Activated CD8-positive, alpha-beta memory T cell treated with anti-CD3 and anti-CD28 coated beads for 24 hours (primary cell): ENCODE results near the gene UCKL1.
"Not testable (repeated sequence)": the region's sequence is repeated elsewhere in the genome, so short reads cannot be mapped to it uniquely, and the experiment has no call there.

Experiments used
- DNase-seq: peaks from one replicate; pipeline ENCODE4 v3.0.0-alpha.2; 2020

The UCKL1 gene

GRCh38 chr20:63917811-63918210, 38.4 kb downstream of the UCKL1 start:
- DNase-seq = no peak

GRCh38 chr20:63916371-63916939, 39.8 kb downstream of the UCKL1 start:
- DNase-seq = not testable (repeated sequence)

GRCh38 chr20:63915471-63915870, 40.7 kb downstream of the UCKL1 start:
- DNase-seq = no peak

- no peak for DNase-seq
These were observed 42.4 kb downstream of the UCKL1 start for GRCh38 chr20:63913768-63914167.

- DNase-seq = no peak
These were observed 45.0 kb downstream of the UCKL1 start for GRCh38 chr20:63911176-63911575.

- DNase-seq = no peak
These were observed 48.1 kb downstream of the UCKL1 start for GRCh38 chr20:63908008-63908682.

- DNase-seq = no peak
These were observed 52.2 kb downstream of the UCKL1 start for GRCh38 chr20:63903796-63904561.

- DNase-seq = no peak
These were observed 55.8 kb downstream of the UCKL1 start for GRCh38 chr20:63900413-63900812.

- DNase-seq = no peak
These were observed 57.2 kb downstream of the UCKL1 start for GRCh38 chr20:63898882-63899558.

- DNase-seq = no peak
These were observed 58.1 kb downstream of the UCKL1 start for GRCh38 chr20:63897978-63898561.

- DNase-seq = peak; percentile 68
These were observed 59.7 kb downstream of the UCKL1 start for GRCh38 chr20:63896264-63897105.

GRCh38 chr20:63895952-63896263, 60.3 kb downstream of the UCKL1 start:
- DNase-seq = no peak

- no peak for DNase-seq
These were observed 60.8 kb downstream of the UCKL1 start for GRCh38 chr20:63895202-63895951.

- peak; percentile 96 for DNase-seq
These were observed 61.6 kb downstream of the UCKL1 start, which contains the start of gene DNAJC5 for GRCh38 chr20:63894358-63895201. Gene DNAJC5, plus strand, starts transcription at chr20:63895126. Its CDS starts 33,220 bp downstream, at chr20:63928346.

- DNase-seq = no peak
These were observed 62.2 kb downstream of the UCKL1 start for GRCh38 chr20:63893999-63894357.

- no peak for DNase-seq
These were observed 63.8 kb downstream of the UCKL1 start for GRCh38 chr20:63892402-63892801.

- DNase-seq = no peak
These were observed 64.9 kb downstream of the UCKL1 start for GRCh38 chr20:63891061-63892002.

GRCh38 chr20:63890616-63891015, 65.6 kb downstream of the UCKL1 start:
- DNase-seq = no peak

GRCh38 chr20:63890201-63890576, 66.0 kb downstream of the UCKL1 start:
- no peak for DNase-seq
